Measurements from ENCODE around the gene TIE1.
A peak's percentile ranks its signal among the peaks of the same experiment; 100 is the strongest.

TIE1 gene

GRCh38 chr1:43334453-43335205 is 33.8 kb downstream of the TIE1 start:
- DNase-seq (ENCODE audit: low read depth in 3 of 3, low spot score in 1 of 3), result no peak

- no peak for DNase-seq (ENCODE audit: low read depth in 3 of 3, low spot score in 1 of 3)
Observed at GRCh38 chr1:43337588-43337987, 36.8 kb downstream of the TIE1 start, which contains the start of gene MPL. Gene MPL, plus strand, starts transcription at chr1:43337818. Its CDS starts 31 bp downstream, at chr1:43337849.

- DNase-seq (ENCODE audit: low read depth in 3 of 3, low spot score in 1 of 3), result no peak
Observed at GRCh38 chr1:43338001-43338400, 37.2 kb downstream of the TIE1 start.

- DNase-seq (ENCODE audit: low read depth in 3 of 3, low spot score in 1 of 3), result no peak
Observed at GRCh38 chr1:43339584-43340232, 38.9 kb downstream of the TIE1 start.

- no peak for DNase-seq (ENCODE audit: low read depth in 3 of 3, low spot score in 1 of 3)
Observed at GRCh38 chr1:43340559-43340958, 39.8 kb downstream of the TIE1 start.

GRCh38 chr1:43344267-43344850 is 43.6 kb downstream of the TIE1 start:
- no peak for DNase-seq (ENCODE audit: low read depth in 3 of 3, low spot score in 1 of 3)

- DNase-seq (ENCODE audit: low read depth in 3 of 3, low spot score in 1 of 3), result no peak
Observed at GRCh38 chr1:43345120-43345519, 44.3 kb downstream of the TIE1 start.

- no peak for DNase-seq (ENCODE audit: low read depth in 3 of 3, low spot score in 1 of 3)
Observed at GRCh38 chr1:43346636-43347035, 45.9 kb downstream of the TIE1 start.

- no peak for DNase-seq (ENCODE audit: low read depth in 3 of 3, low spot score in 1 of 3)
Observed at GRCh38 chr1:43348343-43348808, 47.6 kb downstream of the TIE1 start.

- DNase-seq (ENCODE audit: low read depth in 3 of 3, low spot score in 1 of 3), result peak in 2 of 3 donors; percentile 20 to 23
Observed at GRCh38 chr1:43348809-43349593, 48.2 kb downstream of the TIE1 start.

- DNase-seq (ENCODE audit: low read depth in 3 of 3, low spot score in 1 of 3), result no peak
Observed at GRCh38 chr1:43349594-43350306, 49.0 kb downstream of the TIE1 start.

GRCh38 chr1:43350976-43351375 is 50.2 kb downstream of the TIE1 start:
- DNase-seq (ENCODE audit: low read depth in 3 of 3, low spot score in 1 of 3), result no peak

- no peak for DNase-seq (ENCODE audit: low read depth in 3 of 3, low spot score in 1 of 3)
Observed at GRCh38 chr1:43351421-43352350, 50.9 kb downstream of the TIE1 start.

GRCh38 chr1:43352351-43352705 is 51.5 kb downstream of the TIE1 start:
- DNase-seq (ENCODE audit: low read depth in 3 of 3, low spot score in 1 of 3), result no peak

GRCh38 chr1:43352881-43353280 is 52.1 kb downstream of the TIE1 start:
- no peak for DNase-seq (ENCODE audit: low read depth in 3 of 3, low spot score in 1 of 3)

- DNase-seq (ENCODE audit: low read depth in 3 of 3, low spot score in 1 of 3), result no peak
Observed at GRCh38 chr1:43354471-43354870, 53.7 kb downstream of the TIE1 start.

GRCh38 chr1:43354936-43355335 is 54.2 kb downstream of the TIE1 start:
- DNase-seq (ENCODE audit: low read depth in 3 of 3, low spot score in 1 of 3), result no peak

GRCh38 chr1:43357251-43357650 is 56.5 kb downstream of the TIE1 start:
- DNase-seq (ENCODE audit: low read depth in 3 of 3, low spot score in 1 of 3), result no peak

GRCh38 chr1:43358121-43358745 is 57.5 kb downstream of the TIE1 start:
- DNase-seq (ENCODE audit: low read depth in 3 of 3, low spot score in 1 of 3), result no peak

All from stimulated activated CD4-positive, alpha-beta T cell treated with anti-CD3 and anti-CD28 coated beads, TNF-alpha, amount 100 ng/mL, for 1 hour (primary cell).